Inflammatory macrophage (primary cell): ENCODE measurements around the gene KLF1.
"Not testable (repeated sequence)": the region's sequence is repeated elsewhere in the genome, so short reads cannot be mapped to it uniquely, and the experiment has no call there.

Experiments used
- DNase-seq, 2 donors: peaks; one replicate each; pipeline ENCODE4 v3.0.0-alpha.2; 2020 to 2022
- total RNA-seq, 18 experiments: gene quantifications; one replicate each; lab custom pipeline; 2026; ENCODE audit warnings: mixed read lengths in 6 of 18, inconsistent platforms in 2 of 18; lab: John Stamatoyannopoulos, UW

Gene KLF1
- 0 to 7.2 (median 0.45) reads per million in 18 experiments for total RNA-seq

- no peak for DNase-seq
Measured at GRCh38 chr19:12886969-12887747, at the start of gene KLF1. KLF1 (minus strand) TSS chr19:12887201; CDS start chr19:12887140, 61 bp downstream.

GRCh38 chr19:12936582-12936981, 49.6 kb upstream of the KLF1 start:
- DNase-seq: peak in 1 of 2 donors; percentile 14

GRCh38 chr19:12935071-12935470, 48.1 kb upstream of the KLF1 start:
- DNase-seq: no peak

- peak; percentile 93 to 96 for DNase-seq
Measured at GRCh38 chr19:12933287-12934072, 46.5 kb upstream of the KLF1 start, which contains the start of gene FARSA. FARSA (minus strand) TSS chr19:12933711; CDS start chr19:12933696, 15 bp downstream.

- peak; percentile 29 to 61 for DNase-seq
Measured at GRCh38 chr19:12932392-12933286, 45.6 kb upstream of the KLF1 start.

GRCh38 chr19:12930002-12930645, 43.1 kb upstream of the KLF1 start:
- DNase-seq: no peak

- DNase-seq: no peak
Measured at GRCh38 chr19:12924621-12925310, 37.8 kb upstream of the KLF1 start.

- no peak for DNase-seq
Measured at GRCh38 chr19:12922959-12923358, 36.0 kb upstream of the KLF1 start.

GRCh38 chr19:12921047-12921446, 34.0 kb upstream of the KLF1 start:
- no peak for DNase-seq

- no peak for DNase-seq
Measured at GRCh38 chr19:12918253-12918652, 31.3 kb upstream of the KLF1 start.

- DNase-seq: not testable (repeated sequence)
Measured at GRCh38 chr19:12915860-12916259, 28.9 kb upstream of the KLF1 start.

GRCh38 chr19:12913851-12914690, 27.1 kb upstream of the KLF1 start:
- DNase-seq: peak; percentile 45 to 60

GRCh38 chr19:12913011-12913561, 26.1 kb upstream of the KLF1 start:
- DNase-seq: no peak

- DNase-seq: no peak
Measured at GRCh38 chr19:12912571-12912970, 25.6 kb upstream of the KLF1 start.

- no peak for DNase-seq
Measured at GRCh38 chr19:12907166-12907565, 20.2 kb upstream of the KLF1 start.

- DNase-seq: no peak
Measured at GRCh38 chr19:12899891-12900518, 13.0 kb upstream of the KLF1 start.

- DNase-seq: no peak
Measured at GRCh38 chr19:12896460-12896859, 9.5 kb upstream of the KLF1 start.

GRCh38 chr19:12893582-12893981, 6.6 kb upstream of the KLF1 start:
- no peak for DNase-seq

- no peak for DNase-seq
Measured at GRCh38 chr19:12891553-12892021, 4.6 kb upstream of the KLF1 start.
